Left lung (tissue), 10 donors: ENCODE measurements around the gene MYOZ3. TPM values are rescaled to one million over a fixed set of nuclear protein-coding genes. Genes with fewer than 3 reads are reported as not detected.

Experiments
- ATAC-seq: fragments of 200-7000 bp; cut with Tn5 transposase; one replicate; pipeline ENCODE4 v1.9.1; 2020; ENCODE audit warnings: moderate library complexity
- DNase-seq, 4 donors: peaks; one replicate each; pipeline ENCODE4 v3.0.0-alpha.2; 2013 to 2020
- H3K27ac ChIP-seq, 2 donors: fragments of 200-600 bp; sonication (generic) in 1 of 2; one replicate each; pipeline versions ENCODE4 v1.5.0 to v1.8.0; 2020 to 2021
- H3K27me3 ChIP-seq, 2 donors: fragments of 200-600 bp; sonication (generic) in 1 of 2; one replicate each; pipeline versions ENCODE4 v1.5.0 to v1.8.0; 2020 to 2021
- H3K36me3 ChIP-seq, 2 donors: fragments of 200-600 bp; sonication (generic) in 1 of 2; one replicate each; pipeline versions ENCODE4 v1.5.0 to v1.8.0; 2020 to 2021
- H3K4me1 ChIP-seq, 2 donors: fragments of 200-600 bp; one replicate each; pipeline ENCODE4 v1.8.0; 2021
- H3K4me3 ChIP-seq, 2 donors: fragments of 200-600 bp; sonication (generic) in 1 of 2; one replicate each; pipeline versions ENCODE4 v1.5.0 to v1.8.0; 2020 to 2021; ENCODE audit warnings: mild to moderate bottlenecking in 1 of 2
- H3K9me3 ChIP-seq, 2 donors: fragments of 200-600 bp; sonication (generic) in 1 of 2; one replicate each; pipeline versions ENCODE4 v1.5.0 to v1.8.0; 2020 to 2021
- CTCF ChIP-seq, 2 donors: fragments of 200-600 bp; sonication (generic) in 1 of 2; IDR thresholded peaks; one replicate each; pipeline versions ENCODE4 v1.5.0 to v1.8.0; 2021; ENCODE audit warnings: antibody characterized with exemption in 2 of 2
- intact Hi-C, 2 donors: fragments of 100-400 bp; cut with DNase I; formaldehyde crosslinking; loops; one replicate each; pipeline versions ENCODE4 v1.11.2 to v1.14.2; 2022
- polyA plus RNA-seq, 6 donors: library from polyadenylated mRNA; unstranded; fragments of 120-200 nt; gene quantifications; one replicate each; pipeline ENCODE4 v1.2.1, GENCODE V29; 2013; ENCODE audit not compliant: insufficient read length in 6 of 6
- total RNA-seq, 2 donors: library from RNA; stranded (reverse); fragmentation: NEBNext Ultra II Directional; extraction: Animal tissue kit (Norgen Biotek cat#: 25700); gene quantifications; one replicate each; pipeline ENCODE4 v1.2.1, GENCODE V29; 2021
- donor health status: DM: no; HTN: yes; CAD: no.
- donor health status: DM: no; HTN: no; CAD: no.

The MYOZ3 gene
- total and polyA plus RNA-seq, 8 donors, result 0.79 to 13.1 (median 11.2) TPM

- Histone ChIP-seq H3K9me3 (no peaks in the 10 kb centered on the region), H3K27me3 (no peaks in the 10 kb centered on the region), H3K27ac (no peak overlapping the region), H3K36me3 (peaks cover 0 to 30% of the 10 kb centered on the region in 2 donors), H3K4me3 (no peak overlapping the region), H3K4me1 (peaks cover under 1 to 13% of the 10 kb centered on the region in 2 donors)
- TF ChIP-seq CTCF (IDR thresholded peaks at IDR 0.05), result no peak
- ATAC-seq (no peak), DNase-seq (peak in 1 of 4 donors; percentile 24)
- intact Hi-C loops, result no loop called here
Measured at GRCh38 chr5:150650021-150651006, 10.7 kb upstream of the MYOZ3 start.

GRCh38 chr5:150651382-150651781 lies 9.7 kb upstream of the MYOZ3 start:
- no peak for ATAC-seq
- TF ChIP-seq CTCF (IDR thresholded peaks at IDR 0.05), result no peak
- intact Hi-C loops, result no loop called here
- no peaks in the 10 kb centered on the region for H3K9me3 ChIP-seq
- H3K4me1 ChIP-seq, result peaks cover 0 to 16% of the 10 kb centered on the region in 2 donors
- no peak overlapping the region for H3K27ac ChIP-seq
- no peaks in the 10 kb centered on the region for H3K27me3 ChIP-seq
- DNase-seq, result peak in 1 of 4 donors; percentile 8
- H3K36me3 ChIP-seq, result peaks cover 0 to 30% of the 10 kb centered on the region in 2 donors
- no peak overlapping the region for H3K4me3 ChIP-seq

GRCh38 chr5:150651924-150652671 lies 9.0 kb upstream of the MYOZ3 start:
- H3K4me1 ChIP-seq, result peaks cover 4 to 17% of the 10 kb centered on the region in 2 donors
- no peak overlapping the region for H3K4me3 ChIP-seq
- no peak for DNase-seq
- intact Hi-C loops, result no loop called here
- H3K9me3 ChIP-seq, result no peaks in the 10 kb centered on the region
- H3K36me3 ChIP-seq, result peaks cover 0 to 30% of the 10 kb centered on the region in 2 donors
- ATAC-seq, result no peak
- H3K27me3 ChIP-seq, result no peaks in the 10 kb centered on the region
- no peak overlapping the region for H3K27ac ChIP-seq
- TF ChIP-seq CTCF (IDR thresholded peaks at IDR 0.05), result no peak

- Histone ChIP-seq H3K27ac (no peak overlapping the region), H3K36me3 (peaks cover 0 to 27% of the 10 kb centered on the region in 2 donors), H3K9me3 (no peaks in the 10 kb centered on the region), H3K4me1 (peaks cover 4 to 11% of the 10 kb centered on the region in 2 donors), H3K27me3 (no peaks in the 10 kb centered on the region), H3K4me3 (no peak overlapping the region)
- intact Hi-C loops, result no loop called here
- no peak for ATAC-seq
- no peak for TF ChIP-seq CTCF (IDR thresholded peaks at IDR 0.05)
- peak in 1 of 4 donors; percentile 2 for DNase-seq
Measured at GRCh38 chr5:150653145-150653761, 7.8 kb upstream of the MYOZ3 start.
